ENCODE data around the gene CADM1.

- TF ChIP-seq CTCF (optimal IDR thresholded peaks at IDR 0.05 in 1 of 3, IDR thresholded peaks at IDR 0.05 in 1 of 3, conservative IDR thresholded peaks at IDR 0.05 in 1 of 3; ENCODE audit: extremely low read depth in 1 of 3, insufficient read depth in 2 of 3, low read length in 3 of 3) (no peak), EZH2 (IDR thresholded peaks at IDR 0.05; ENCODE audit: low read length) (no peak)
Observed at GRCh38 chr11:115244758-115245157, 259.5 kb downstream of the CADM1 start.

All from keratinocyte (primary cell).